Nephron progenitor cell (in vitro differentiated cells): ENCODE measurements around the gene FGF2.

ENCODE experiments used
- DNase-seq: peaks from one replicate; pipeline ENCODE4 v3.0.0; 2021
- H3K27ac Mint-ChIP-seq: 2 replicates; pipeline ENCODE4 v1.8.0; 2021; ENCODE audit warnings: mild to moderate bottlenecking, moderate library complexity, mixed read lengths
- H3K27me3 Mint-ChIP-seq: 2 replicates; pipeline ENCODE4 v1.8.0; 2021; ENCODE audit warnings: mild to moderate bottlenecking, low read depth, mixed read lengths; ENCODE audit not compliant: poor library complexity
- H3K36me3 Mint-ChIP-seq: 2 replicates; pipeline ENCODE4 v1.8.0; 2021; ENCODE audit warnings: low read depth, mixed read lengths
- H3K4me1 Mint-ChIP-seq: 2 replicates; pipeline ENCODE4 v1.8.0; 2021; ENCODE audit warnings: mixed read lengths
- H3K4me3 Mint-ChIP-seq: 2 replicates; pipeline ENCODE4 v1.8.0; 2021; ENCODE audit warnings: mild to moderate bottlenecking, moderate library complexity, mixed read lengths
- H3K9me3 Mint-ChIP-seq: 2 replicates; pipeline ENCODE4 v1.8.0; 2021; ENCODE audit warnings: mild to moderate bottlenecking, moderate library complexity, mixed read lengths
- TF ChIP-seq, protein P1 (sequence below): fragments of 200-600 bp; sonication (generic); IDR thresholded peaks from 2 replicates; pipeline ENCODE4 v1.5.0; 2021; ENCODE audit warnings: antibody characterized with exemption

FGF2 gene

GRCh38 chr4:122826553-122827257, at the start of gene FGF2:
Gene FGF2 (plus strand): TSS chr4:122826831. CDS start chr4:122827175, 344 bp downstream.
- TF ChIP-seq, protein P1, sequence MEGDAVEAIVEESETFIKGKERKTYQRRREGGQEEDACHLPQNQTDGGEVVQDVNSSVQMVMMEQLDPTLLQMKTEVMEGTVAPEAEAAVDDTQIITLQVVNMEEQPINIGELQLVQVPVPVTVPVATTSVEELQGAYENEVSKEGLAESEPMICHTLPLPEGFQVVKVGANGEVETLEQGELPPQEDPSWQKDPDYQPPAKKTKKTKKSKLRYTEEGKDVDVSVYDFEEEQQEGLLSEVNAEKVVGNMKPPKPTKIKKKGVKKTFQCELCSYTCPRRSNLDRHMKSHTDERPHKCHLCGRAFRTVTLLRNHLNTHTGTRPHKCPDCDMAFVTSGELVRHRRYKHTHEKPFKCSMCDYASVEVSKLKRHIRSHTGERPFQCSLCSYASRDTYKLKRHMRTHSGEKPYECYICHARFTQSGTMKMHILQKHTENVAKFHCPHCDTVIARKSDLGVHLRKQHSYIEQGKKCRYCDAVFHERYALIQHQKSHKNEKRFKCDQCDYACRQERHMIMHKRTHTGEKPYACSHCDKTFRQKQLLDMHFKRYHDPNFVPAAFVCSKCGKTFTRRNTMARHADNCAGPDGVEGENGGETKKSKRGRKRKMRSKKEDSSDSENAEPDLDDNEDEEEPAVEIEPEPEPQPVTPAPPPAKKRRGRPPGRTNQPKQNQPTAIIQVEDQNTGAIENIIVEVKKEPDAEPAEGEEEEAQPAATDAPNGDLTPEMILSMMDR, result no peak
- Mint-ChIP-seq H3K4me1 (peaks cover 33% of the 10 kb centered on the region), H3K27me3 (peaks cover 31% of the 10 kb centered on the region), H3K9me3 (no peaks in the 10 kb centered on the region), H3K36me3 (peaks cover 15% of the 10 kb centered on the region), H3K4me3 (peak within 1 kb of the TSS; percentile 91), H3K27ac (peak within 1 kb of the TSS; percentile 50)
- peak; percentile 79 for DNase-seq

DNA sequence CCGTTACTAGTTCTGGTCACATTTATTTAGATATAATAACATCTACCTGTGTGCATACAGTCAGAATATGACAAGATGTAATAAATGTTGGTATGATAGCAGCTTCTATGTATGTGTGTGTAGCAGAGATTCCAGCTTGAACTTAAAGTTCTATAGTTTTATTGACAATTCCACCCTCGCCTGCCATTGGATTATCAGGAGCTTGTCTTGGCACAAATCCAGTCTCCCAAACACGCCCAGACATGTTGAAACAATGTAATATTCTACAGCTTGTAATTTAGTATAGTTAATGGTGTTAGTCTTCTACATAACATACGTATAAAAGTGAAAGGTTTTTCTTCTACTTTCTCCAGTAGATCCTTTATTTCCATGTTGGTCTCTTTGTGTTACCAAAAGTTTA, 49.7 kb upstream of the FGF2 start:
- Mint-ChIP-seq H3K27me3 (peaks cover 8% of the 10 kb centered on the region), H3K9me3 (peaks cover 9% of the 10 kb centered on the region), H3K4me1 (peaks cover 8% of the 10 kb centered on the region), H3K4me3 (no peak overlapping the region), H3K36me3 (no peaks in the 10 kb centered on the region), H3K27ac (no peak overlapping the region)
- DNase-seq, result no peak
- TF ChIP-seq, protein P1, result no peak

- Mint-ChIP-seq H3K27ac (no peak overlapping the region), H3K4me1 (peaks cover 8% of the 10 kb centered on the region), H3K9me3 (peaks cover 9% of the 10 kb centered on the region), H3K4me3 (no peak overlapping the region), H3K27me3 (peaks cover 8% of the 10 kb centered on the region), H3K36me3 (no peaks in the 10 kb centered on the region)
- no peak for DNase-seq
- TF ChIP-seq, protein P1, result no peak
Observed at GRCh38 chr4:122777846-122778673, 48.6 kb upstream of the FGF2 start.

DNA sequence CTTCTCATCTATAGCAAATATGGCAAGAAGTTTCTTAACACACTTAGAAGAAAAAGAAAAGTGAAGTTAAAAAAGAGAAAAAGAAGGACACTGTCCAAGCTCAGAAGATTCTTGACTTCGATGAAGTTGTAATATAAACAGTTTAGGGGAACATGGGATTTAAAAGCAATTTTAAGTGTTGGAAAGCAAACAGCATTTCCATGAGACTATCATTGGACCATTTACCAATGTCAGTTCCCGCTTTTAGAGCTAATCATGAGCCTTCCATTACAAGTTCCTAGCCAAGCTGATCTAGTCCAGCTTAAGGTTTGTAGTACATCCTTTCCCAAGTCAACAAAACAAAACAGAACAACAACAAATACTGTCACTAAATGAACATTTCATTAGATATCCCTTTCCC, 45.1 kb upstream of the FGF2 start:
- H3K4me1 Mint-ChIP-seq, result peaks cover 12% of the 10 kb centered on the region
- H3K27me3 Mint-ChIP-seq, result peaks cover 4% of the 10 kb centered on the region
- H3K9me3 Mint-ChIP-seq, result peaks cover 14% of the 10 kb centered on the region
- H3K27ac Mint-ChIP-seq, result no peak overlapping the region
- DNase-seq, result no peak
- H3K4me3 Mint-ChIP-seq, result no peak overlapping the region
- TF ChIP-seq, protein P1, result no peak
- H3K36me3 Mint-ChIP-seq, result no peaks in the 10 kb centered on the region

GRCh38 chr4:122783301-122784215, 43.1 kb upstream of the FGF2 start:
- Mint-ChIP-seq H3K9me3 (peaks cover 14% of the 10 kb centered on the region), H3K36me3 (no peaks in the 10 kb centered on the region), H3K27me3 (peaks cover 3% of the 10 kb centered on the region), H3K4me3 (no peak overlapping the region), H3K27ac (peak overlapping the region; percentile 88), H3K4me1 (peaks cover 12% of the 10 kb centered on the region)
- DNase-seq, result peak; percentile 14
- TF ChIP-seq, protein P1, result no peak
